HG03066 (cell line): Measurements from ENCODE around the gene KCNK2.

Source experiments
- ATAC-seq: cut with Tn5 transposase; IDR thresholded peaks from one replicate; pipeline ENCODE4 v1.9.1; 2021; ENCODE audit warnings: low read depth; ENCODE audit not compliant: unreplicated experiment

The KCNK2 gene

DNA sequence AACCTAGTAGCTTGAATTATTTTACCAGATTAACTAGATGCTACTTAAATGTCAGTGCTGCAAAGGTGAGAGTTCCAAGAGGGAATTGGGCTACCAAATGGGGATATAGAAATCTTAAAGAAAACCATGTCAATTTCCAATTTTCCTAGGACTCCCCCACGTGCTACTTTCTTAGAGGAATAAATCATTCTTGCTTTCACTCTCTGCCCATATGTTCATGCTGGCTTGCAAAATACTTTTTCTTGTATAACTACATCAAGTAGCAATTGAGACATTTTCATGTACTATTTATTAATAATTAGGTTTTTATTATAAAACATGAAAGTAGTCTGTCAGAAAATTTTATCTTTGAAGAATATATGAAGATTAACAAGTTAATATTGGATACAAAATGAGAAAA is 11.8 kb downstream of the KCNK2 start:
- no peak for ATAC-seq

DNA sequence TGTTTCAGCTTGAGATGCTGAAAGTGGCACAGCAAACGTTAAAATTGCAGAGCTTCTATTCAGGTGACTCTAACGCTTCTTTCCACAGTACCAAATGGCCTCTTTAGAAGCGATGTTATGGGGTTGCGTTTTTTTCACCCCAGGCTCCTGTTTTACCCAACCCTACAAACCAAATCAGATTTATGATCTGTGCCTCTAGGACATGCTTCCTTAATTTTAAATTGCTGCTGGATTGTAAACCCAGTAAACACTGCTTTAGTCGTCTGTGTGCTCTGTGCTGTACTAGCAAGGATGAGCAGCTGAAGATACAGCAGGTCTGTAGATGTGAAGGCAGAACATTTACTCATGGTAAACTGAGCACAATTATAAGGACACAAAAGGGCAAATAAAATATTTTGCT is 13.0 kb downstream of the KCNK2 start:
- no peak for ATAC-seq

DNA sequence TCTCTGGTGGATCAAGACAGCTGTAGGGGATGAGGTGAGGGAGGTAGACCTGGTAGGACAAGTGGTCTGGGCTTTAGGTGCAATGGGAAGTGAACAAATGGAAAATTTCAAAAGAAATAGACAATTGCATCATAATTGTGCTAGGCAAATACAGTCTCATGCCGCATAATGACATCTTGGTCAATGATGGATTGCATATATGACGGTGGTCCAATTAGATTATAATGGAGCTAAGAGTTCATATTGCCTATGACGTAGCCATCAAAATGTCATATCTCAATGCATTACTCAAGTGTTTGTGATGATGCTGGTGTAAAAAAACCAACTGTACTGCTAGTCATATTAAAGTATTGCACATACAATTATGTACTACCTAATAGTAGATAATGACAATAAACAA is 19.0 kb downstream of the KCNK2 start:
- no peak for ATAC-seq

DNA sequence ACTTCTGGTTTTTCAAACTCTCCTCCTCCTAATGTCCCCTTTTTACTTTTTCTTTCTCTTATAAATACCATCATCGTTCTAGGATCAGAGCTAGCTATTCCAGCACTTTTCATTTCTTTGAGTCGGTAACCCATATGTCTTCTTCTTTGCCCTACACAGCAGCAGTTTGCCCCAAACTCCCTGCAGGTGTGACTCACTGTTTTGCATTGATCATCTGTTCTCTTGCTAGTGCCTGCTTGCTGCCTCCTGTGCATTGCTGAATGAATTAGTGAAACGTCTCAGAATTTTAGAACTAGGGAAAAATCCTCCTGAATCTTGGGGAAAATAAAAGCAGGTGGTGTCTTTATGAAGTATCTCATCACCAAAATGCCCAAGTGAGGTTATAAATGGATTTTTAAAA is 21.7 kb downstream of the KCNK2 start:
- no peak for ATAC-seq

DNA sequence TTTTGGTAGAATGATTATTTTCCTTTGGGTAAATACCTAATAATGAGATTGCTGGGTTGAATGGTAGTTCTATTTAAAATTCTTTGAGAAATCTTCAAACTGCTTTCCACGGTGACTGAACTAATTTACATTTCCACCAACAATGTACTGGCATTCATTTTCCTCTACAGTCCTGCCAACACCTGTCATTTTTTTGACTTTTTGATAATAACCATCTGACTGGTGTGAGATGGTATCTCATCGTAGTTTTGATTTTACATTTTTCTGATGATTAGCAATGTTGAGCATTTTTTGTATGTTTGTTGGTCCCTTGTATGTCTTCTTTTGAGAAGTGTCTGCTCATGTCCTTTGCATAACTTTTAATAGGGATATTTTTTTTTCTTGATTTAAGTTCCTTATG is 23.5 kb downstream of the KCNK2 start:
- ATAC-seq: no peak

DNA sequence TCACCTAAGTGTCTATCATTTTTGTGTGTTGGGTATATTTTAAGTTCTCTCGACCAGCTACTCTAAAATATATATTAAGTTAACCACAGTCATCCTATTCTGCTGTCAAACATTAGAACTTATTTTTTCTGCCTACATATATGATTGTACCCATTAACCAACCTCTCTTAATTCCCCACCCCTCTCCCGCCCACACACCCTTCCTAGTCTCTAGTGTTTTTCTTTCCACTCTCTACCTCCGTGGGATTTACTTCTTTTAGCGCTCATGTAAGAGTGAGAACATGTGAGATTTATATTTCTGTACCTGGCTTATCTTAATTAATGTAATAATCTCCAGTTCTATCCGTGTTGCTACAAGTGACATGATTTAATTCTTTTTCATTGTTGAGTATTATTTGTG is 26.6 kb downstream of the KCNK2 start:
- ATAC-seq: no peak

DNA sequence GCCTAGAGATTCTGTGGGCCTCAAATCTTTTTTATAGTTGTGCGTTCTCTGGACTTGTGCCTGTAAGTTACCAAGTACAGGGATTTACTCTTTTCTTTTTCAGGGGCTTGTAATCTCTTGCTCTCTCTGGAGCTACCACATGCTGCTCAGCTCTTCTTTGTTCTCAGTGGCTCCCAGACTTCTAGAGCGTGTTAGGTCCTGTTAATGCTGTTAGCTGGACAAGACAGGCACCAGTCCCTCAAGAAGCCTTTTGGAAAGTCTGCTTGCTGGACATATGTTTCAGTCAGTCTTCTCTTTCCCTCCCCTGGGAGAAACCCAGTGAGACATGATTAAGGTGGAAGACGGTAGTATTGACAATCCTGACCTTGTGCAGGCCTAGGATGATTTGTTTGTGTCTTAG is 29.4 kb downstream of the KCNK2 start:
- ATAC-seq: no peak

DNA sequence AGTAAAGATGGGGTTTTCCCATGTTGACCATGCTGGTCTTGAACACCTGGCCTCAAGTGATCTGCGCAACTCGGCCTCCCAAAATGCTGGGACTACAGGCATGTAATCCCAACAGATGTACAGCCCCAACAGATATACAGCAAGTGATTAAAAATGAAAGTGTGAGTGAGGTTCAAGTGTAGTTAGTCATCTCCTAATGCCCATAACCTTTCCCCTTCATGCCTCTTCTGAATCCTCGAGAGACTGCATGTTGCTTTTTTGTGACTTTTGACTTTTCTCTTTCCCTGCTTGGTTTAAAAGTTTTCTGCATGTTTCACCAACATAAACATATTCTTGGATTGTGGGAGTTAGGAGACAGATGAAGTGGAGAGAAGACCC is 31.2 kb downstream of the KCNK2 start:
- no peak for ATAC-seq

DNA sequence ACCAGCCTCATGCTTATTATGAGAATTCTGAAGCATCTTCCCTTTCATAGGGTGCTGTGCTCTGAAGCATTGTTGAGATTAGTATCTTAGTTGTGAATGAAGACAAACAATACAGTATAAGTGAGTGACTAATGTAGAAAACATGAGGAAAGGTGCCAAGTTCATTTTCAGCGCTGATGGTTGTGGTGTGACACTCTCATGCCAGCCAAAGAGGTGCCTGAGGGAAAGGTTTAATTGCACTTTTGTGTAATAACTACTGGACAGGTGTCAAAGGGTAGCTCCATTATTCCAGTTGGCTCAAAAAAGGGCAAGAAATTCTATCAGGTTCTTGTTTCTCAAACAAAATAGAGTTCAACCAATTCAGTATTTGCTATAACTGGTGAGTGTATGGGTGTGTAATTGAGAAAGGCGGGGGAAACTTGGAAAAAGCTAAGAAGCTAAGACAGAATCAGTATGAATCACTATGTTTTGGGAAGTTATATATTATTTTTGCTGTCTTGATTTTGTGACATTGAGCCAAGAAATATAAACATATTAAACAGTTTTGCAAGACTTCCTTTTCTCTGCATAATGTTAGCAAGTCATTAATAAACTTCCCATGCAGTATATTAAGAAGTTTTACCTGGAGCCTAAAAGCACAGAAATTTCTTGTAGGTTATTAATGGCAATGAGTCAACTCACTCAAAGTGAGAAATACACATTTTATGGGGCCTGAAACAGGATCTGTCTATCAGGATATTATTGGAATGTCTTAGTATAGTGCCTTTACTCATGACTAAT is 31.8 kb downstream of the KCNK2 start:
- no peak for ATAC-seq

DNA sequence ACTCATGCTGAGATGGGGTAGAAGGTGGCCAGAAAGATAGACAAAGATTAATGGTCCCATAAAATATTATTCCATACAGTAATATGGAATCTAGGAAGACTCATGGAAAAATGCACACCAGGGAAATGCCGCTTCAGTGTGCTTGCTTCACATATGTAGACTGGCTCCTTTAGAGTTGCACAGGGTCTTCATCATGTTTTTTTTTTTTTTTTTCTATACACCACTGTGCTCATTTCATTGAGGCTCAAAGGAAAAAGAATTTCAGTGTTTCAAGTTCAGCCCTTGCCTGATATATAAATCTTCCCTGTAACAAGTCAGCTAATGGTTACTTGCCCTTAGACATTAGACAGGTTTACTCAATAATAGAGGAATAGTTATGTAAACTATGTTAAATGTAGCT is 33.2 kb downstream of the KCNK2 start:
- no peak for ATAC-seq

DNA sequence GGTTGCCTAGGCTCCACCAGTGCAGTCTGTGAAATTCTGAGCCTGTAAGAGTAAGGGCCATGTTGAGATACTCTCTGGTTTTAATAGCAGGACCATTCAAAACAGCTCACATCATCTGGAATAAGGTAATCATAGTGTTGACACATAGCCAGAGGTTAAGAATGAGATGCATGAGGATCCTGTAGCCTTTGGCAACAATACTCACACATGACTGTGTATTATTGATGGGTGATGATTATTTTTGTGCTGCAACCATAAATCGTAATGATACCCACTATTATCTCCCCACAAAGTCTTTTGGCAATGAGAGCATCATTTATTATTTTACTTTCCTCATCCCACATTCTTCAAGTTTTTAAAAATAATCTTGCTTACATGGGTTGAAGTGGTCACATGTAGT is 35.5 kb downstream of the KCNK2 start:
- ATAC-seq: no peak

DNA sequence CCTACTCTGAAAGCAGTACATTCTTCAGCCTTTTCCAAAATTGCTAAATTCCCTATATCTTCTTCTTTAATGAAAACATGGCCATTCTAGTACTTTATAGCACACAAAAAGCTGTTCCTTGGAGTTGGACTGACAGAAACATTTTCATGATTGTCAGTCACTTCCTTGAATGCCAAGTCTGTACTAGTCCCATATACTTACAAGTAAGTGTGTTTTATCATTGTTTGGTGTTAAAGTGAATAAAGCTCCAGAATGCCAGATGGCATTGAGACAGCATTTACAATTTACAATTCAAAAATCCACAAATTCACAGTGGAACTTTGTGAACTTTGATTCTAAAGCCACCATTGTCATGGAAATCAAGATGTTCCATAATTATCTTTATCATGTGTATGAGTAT is 36.5 kb downstream of the KCNK2 start:
- ATAC-seq: no peak

DNA sequence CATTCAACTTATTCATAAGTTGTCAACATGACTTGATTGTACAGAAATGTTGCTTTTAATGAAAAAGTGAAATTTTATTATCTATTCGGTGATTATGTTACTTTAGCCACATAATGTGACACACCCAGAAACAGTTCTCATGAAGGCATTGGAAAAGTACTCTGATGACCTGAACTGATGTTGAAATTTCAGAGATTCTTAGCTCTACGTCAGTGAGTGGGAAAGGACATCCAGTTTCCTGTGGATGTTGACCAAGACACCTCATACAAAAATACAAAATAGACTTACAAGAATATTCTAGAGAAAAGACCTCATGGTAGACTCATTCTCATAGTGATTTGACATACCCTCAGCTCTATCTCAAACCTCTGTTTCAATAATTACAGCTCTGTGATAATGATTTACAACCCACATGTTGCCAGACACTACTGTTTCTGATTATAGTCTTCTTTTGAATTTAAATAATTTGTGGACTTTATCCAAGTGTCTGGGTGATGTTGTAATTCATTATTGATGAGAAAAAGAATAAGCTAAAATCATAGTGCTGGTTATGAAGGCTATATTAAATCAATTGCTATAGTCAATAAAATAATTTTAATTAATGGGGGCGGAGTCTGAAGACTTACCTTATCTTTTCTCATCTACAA is 37.3 kb downstream of the KCNK2 start:
- ATAC-seq: no peak

DNA sequence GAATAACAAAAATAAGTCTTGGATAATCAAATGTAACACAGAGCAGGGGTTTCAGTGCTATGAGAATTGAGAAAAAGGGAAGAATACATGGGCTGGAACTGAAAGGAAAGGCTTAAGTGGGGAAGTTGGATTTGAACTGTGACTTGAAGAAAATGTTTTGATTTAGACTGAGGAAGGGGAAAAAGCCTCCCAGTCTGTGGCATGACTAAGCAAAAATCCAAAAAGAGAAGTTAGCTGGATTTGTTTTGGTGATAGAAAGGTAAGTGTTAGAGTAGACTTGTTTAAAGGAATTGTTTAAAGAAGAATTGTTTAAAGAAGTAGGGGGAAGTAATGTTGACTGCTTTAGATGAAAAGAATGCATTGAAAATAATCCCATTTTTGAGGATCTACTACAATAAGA is 46.0 kb downstream of the KCNK2 start:
- no peak for ATAC-seq

DNA sequence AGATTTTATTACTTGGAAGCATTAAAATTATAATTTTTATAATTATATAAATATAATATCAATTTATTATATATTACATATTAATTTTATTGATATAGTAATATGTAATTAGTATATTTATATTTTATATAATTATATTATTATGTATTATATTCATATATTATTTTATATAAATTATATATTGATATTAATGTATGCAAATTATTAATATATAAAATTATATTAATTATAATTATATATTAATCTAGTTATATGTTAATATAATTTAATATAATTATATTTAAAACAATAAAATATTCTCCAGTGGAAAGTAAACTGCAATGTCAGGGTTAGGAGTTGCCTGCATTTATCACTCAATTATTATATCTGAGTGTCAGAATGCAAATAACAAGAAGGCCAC is 48.8 kb downstream of the KCNK2 start:
- no peak for ATAC-seq

DNA sequence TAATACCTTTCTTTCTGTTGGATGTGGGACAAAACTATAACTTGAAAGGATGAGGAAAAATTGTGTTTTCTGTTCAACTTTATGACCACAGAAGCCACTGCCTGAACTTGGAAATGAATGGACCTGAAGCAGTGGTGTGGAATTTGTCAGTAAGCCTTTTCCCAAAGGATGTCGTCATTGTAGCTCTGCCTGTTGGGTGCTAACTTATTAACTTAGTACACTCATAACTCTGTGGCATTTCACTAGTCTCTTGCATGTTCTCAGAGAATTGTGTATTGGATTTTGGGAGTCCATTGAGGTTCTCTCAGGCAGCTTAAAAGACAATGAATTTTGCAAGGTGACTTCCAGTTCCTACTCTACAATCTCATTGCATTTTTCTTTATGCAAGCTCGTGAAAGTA is 49.6 kb downstream of the KCNK2 start:
- ATAC-seq: no peak

DNA sequence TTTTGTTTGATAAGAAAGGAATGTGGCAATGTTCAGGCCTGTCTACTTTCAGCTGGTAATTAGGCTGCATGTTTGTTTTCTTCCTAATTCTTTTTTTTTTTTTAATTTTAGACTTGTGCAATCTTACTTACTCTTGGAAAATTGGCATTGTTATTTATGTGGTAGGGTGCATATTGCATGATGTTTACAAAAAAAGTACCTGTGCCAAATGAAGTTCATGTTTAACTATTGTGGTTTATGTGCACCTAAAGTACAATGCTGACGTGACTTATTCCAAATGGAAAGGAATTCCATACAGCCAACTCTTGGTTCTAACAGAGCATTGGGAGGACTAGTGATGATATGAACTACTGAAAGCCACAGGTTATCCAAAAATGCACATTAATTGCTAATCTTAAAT is 51.0 kb downstream of the KCNK2 start:
- ATAC-seq: no peak

DNA sequence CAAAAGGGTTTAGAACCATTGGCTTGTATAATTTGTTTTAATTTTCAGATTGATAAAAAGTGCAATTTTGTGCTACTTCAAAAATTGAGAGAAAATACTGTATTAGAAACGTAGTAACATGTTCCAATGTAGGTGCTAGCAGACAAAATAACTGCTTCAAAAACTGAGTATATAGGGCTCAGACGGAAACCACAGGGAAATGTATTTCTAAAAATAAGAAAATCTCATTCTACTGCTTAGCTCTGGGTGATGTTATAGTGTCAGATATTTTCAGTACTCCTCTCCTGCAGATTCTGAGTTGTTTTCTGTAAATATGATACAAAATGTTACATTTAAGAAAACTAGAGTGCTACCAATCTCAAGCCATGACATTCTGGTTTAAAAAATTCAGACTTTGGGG is 55.4 kb downstream of the KCNK2 start:
- ATAC-seq: no peak

DNA sequence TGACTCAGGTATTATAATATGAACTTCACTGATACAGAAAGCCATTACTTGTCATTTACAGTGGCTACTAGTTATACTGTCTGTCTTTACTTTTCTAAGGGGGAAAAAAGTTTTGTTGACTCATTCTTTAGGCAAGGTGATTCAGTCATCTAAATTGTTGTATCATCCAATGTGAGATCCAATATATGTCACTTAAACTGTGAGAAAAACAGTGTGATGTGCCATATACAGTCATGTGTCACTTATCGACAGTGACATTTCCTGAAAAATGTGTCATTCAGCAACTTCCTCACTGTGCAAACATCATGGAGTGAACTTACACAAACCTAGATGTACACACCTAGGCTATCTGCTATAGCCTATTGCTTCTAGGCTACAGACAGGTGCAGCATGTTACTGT is 57.6 kb downstream of the KCNK2 start:
- no peak for ATAC-seq

DNA sequence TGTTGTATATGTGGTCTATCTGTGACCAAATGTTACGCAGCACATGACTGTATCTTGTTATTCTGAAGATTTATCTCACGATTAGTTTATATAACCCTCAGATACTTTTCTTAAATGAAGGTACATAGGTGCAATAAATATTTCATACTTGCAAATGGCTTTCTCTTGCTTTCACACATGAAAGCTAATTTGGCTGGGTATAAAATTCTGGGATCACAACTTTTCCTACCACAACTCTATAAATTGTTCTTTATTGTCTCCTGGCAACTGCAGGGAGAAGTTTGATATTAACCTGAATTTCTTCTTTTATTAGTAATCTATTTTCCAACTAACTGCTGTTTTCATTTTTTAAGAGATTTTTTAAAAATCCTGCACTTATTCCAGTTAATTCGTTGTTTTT is 58.9 kb downstream of the KCNK2 start:
- ATAC-seq: no peak

DNA sequence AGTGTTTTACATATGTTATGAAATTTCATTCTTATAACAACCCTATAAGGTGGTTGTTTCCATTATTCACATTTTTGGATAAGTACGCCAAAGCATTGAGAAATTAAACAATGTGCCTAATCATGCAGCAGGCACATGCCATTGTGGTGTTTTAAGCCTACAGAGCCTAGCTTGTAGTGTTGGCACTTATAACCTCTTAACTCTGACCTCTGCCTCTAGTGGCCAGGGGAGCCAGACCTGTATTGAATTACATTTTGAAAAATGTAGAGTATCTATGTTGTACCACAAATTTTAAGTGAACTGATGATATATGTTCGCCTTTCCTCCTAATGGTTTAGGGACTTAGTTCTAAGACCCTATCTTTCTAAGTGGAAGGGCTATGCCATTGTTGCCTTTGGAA is 61.0 kb downstream of the KCNK2 start:
- no peak for ATAC-seq

DNA sequence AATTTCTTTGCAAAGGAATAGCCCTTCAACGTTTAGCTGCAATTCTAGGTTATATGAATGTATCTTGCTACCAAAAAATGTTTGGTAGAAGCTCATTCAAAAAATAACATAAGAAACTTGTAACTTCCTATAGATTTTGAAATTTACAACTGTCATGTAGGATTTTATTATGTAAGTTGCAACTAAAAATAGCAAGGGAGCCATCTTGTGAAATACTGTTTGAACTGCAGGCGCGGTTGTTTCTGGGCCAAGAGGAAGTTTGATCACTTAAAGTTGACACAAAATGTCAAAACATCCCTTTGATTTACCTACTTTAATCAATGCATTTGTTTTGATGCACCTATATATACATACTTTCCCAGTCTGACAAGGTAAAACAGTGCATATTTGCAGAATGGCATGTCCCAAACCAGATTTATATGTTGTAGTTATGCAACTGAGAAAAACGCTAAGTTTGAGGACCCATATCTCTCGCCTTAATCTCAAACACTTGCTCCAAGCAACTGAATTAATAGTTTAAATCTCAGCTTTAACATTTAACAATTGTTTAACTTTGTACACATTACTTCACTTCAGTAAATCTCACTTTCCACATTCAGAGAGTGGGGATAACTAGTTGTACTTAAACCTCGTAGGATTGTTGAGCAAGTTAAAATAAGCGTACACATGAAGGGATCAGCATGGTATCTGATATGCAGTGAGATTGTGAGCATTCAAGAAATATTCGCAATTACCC is 63.9 kb downstream of the KCNK2 start:
- ATAC-seq: no peak
